HL-60/S4 treated with phorbol 12-myristate 13-acetate at 8.2 ng/mL for 4 days and 3 days (cell line): Measurements from ENCODE around the gene ALG12.

Source experiments
- in situ Hi-C: fragments of 300-500 bp; cut with MboI; formaldehyde crosslinking; loops from 2 replicates; pipeline ENCODE4 v1.15.0; 2022; ENCODE audit warnings: low sequenced_read_pairs

The ALG12 gene

DNA sequence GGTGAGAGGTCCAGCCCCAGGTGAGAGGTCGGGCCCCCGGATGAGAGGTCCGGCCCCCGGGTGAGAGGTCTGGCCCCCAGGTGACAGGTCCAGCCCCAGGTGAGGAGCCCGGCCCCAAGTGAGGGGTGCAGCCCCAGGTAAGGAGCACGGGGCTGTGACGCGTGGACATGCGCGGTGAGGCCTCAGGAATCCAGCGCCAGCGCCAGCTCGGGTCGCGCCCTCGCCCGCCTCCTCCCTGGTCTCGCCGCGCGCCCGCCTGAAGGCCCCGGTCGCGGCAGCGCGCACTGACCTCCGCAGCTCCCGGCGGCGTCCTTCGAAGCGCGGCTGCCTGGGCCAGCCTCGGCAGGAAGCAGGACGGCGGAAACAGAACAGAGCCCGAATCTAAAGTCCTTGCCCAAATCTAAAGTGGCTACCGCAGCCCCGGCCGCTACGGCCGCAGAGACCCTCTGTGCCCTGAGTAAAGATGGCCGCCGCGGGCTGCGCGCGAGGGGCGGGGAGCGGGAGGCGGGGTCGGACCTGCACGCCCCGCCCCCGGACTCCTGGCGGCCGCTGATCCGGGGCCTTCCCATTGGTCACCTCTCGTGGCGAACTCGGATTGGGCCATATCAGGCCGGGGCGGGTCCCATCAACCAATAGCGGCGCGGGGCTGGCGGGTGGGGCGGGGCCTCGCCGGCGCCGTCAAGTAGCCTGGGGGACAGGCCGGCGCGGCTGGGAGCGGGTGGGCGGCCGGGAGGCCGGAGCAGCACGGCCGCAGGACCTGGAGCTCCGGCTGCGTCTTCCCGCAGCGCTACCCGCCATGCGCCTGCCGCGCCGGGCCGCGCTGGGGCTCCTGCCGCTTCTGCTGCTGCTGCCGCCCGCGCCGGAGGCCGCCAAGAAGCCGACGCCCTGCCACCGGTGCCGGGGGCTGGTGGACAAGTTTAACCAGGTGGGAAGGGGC is at the start of gene ALG12, which contains the start of gene CRELD2:
ALG12 (minus strand) TSS at position 465 of the 937 bp plus-strand sequence. CDS start 4,673 bp downstream, outside the sequence.
CRELD2 (plus strand) TSS at position 661 of the 937 bp plus-strand sequence; CDS start at position 797, 136 bp downstream.
- in situ Hi-C loops, result no loop called here

DNA sequence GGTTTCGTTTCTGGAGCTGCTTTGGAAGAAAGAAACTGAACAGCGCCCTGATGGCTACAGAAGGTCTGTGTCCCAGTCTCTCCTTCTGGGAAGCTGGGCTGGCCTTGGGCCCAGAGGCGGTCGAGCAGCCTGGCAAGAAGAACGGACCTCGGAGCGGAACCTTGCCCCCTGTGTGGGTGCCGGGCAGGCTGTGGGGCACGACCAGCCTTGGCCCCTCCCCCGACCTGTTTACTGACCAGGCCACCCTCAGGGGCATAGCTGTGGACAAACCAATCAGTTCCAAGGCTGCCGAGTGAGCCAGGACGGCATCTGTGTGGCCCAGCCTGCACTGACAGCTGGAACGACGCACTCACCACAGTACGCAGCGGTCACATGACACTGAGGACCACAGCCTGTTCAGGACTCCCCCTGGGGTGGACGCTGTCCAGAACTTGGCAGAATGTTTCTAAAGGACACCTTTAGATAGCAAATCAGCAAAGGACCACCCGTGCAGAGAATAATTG is 49.5 kb upstream of the ALG12 start:
- in situ Hi-C loops, result no loop called here

DNA sequence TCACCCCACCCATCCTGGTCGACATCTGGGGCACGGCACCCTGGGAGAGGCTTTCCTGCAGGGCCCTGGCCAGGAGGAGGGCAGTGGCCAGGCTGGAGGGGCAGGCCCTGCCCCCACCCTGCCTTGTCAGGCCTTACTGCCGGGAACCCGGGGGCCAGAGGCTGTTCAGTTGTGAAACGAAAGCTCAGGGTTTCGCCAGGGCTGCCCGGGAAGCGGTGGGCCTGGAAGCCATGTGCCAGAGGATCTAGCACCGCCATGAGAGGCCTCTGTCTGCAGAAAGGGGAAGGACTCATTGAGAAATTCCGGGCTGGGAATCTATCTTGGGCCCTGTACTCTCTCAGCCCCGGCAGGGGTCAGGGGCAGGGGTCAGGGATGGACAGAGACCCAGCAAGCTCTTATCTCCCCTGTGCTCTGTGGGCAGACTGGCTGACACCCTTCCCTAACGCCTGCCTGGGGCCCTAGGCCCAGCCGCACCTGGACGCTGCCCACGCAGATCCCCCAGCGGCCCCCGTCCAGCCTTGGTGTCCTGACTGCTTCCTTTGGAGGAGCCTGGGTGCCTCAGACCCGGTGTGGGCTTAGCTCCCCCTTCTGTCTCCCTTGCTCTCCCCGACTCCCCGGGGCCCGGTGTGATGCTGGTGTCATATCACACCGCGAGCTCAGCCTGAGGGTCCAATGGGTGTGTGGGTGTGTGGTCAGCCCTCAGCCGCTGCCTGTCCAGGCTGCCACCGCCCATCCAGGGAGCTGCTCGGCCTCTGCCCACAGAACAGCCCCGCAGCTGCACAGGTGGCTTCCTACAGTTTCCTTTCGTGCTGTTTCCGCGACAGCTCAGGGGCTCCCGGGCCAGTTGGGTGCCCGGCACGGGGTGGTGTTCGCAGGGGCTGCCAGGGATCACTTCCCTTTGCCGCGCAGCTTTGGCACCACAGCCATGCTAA is 48.8 kb upstream of the ALG12 start:
- in situ Hi-C loops, result no loop called here

GRCh38 chr22:49966041-49966773 is 48.0 kb upstream of the ALG12 start:
- in situ Hi-C loops, result no loop called here

DNA sequence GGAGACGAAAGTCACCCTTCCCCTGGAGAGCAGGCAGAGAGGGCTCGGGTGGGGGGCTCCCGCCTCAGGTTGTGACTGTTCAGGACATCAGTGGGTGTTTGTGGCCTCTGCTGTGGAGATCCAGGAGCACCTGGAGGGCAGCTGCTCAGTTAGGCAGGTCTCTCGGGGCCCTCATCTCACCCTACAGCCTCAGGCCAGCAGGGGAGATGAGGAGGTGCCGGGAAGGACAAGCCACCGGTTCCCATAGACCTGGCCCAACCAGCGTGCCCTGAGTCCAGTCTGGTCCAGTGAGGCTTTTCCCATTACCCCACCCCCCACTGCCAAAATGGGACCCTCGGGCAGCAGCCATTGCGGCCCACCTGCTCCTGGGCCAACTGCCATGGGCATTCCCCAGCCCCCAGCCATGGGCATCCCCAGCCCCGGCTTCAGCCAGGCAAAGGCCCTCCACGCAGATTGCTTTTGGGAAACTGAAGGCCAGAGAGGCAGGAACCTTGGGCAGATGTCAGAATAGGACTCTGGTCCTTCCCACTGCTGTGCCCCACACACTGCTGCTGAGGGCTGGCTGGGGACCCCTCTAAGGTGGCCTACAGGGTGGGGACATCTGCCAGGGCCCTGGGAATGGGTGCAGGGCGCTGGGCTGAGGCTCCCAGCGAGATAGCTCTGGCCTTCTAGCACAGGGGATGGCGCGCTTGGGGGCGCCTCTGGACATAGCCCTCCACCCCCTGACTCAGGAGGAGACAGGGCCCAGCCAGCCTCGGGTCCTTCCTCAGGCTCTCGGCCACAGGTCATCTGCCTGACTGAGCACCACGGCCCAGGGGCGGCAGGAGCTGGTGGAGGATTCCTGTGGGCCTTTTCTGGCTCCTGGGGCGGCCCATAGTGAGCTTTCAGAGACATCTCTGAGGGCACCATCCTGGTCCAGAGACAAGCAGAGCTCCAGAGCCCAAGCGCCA is 47.1 kb upstream of the ALG12 start:
- in situ Hi-C loops, result no loop called here

- in situ Hi-C loops, result no loop called here
Measured at GRCh38 chr22:49964136-49965090, 46.2 kb upstream of the ALG12 start.

- in situ Hi-C loops, result no loop called here
Measured at GRCh38 chr22:49963647-49964026, 45.4 kb upstream of the ALG12 start.

DNA sequence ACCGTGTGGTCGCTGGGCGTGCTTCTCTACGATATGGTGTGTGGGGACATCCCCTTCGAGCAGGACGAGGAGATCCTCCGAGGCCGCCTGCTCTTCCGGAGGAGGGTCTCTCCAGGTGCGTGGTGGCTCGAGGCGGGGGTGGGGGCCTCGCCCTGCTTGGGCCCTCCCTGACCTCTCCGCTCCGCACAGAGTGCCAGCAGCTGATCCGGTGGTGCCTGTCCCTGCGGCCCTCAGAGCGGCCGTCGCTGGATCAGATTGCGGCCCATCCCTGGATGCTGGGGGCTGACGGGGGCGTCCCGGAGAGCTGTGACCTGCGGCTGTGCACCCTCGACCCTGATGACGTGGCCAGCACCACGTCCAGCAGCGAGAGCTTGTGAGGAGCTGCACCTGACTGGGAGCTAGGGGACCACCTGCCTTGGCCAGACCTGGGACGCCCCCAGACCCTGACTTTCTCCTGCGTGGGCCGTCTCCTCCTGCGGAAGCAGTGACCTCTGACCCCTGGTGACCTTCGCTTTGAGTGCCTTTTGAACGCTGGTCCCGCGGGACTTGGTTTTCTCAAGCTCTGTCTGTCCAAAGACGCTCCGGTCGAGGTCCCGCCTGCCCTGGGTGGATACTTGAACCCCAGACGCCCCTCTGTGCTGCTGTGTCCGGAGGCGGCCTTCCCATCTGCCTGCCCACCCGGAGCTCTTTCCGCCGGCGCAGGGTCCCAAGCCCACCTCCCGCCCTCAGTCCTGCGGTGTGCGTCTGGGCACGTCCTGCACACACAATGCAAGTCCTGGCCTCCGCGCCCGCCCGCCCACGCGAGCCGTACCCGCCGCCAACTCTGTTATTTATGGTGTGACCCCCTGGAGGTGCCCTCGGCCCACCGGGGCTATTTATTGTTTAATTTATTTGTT is 44.8 kb upstream of the ALG12 start:
- in situ Hi-C loops, result no loop called here

GRCh38 chr22:49962012-49962750 is 43.9 kb upstream of the ALG12 start:
- in situ Hi-C loops, result no loop called here

GRCh38 chr22:49961601-49962011 is 43.4 kb upstream of the ALG12 start:
- in situ Hi-C loops, result no loop called here

DNA sequence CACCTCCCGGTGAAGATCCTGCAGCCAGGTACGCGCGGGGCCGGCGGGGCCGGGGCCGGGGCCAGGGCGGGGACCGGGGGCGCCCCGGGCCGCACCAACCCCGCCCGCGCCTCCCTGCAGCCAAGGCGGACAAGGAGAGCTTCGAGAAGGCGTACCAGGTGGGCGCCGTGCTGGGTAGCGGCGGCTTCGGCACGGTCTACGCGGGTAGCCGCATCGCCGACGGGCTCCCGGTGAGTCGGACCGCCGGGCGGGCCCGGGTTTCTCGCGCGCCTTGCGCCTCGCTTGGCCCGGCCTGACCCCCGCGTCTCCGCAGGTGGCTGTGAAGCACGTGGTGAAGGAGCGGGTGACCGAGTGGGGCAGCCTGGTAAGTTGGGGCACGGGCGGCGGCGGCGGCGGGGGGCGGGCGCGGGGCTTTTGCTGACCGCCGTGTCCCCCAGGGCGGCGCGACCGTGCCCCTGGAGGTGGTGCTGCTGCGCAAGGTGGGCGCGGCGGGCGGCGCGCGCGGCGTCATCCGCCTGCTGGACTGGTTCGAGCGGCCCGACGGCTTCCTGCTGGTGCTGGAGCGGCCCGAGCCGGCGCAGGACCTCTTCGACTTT is 42.9 kb upstream of the ALG12 start:
- in situ Hi-C loops, result no loop called here

DNA sequence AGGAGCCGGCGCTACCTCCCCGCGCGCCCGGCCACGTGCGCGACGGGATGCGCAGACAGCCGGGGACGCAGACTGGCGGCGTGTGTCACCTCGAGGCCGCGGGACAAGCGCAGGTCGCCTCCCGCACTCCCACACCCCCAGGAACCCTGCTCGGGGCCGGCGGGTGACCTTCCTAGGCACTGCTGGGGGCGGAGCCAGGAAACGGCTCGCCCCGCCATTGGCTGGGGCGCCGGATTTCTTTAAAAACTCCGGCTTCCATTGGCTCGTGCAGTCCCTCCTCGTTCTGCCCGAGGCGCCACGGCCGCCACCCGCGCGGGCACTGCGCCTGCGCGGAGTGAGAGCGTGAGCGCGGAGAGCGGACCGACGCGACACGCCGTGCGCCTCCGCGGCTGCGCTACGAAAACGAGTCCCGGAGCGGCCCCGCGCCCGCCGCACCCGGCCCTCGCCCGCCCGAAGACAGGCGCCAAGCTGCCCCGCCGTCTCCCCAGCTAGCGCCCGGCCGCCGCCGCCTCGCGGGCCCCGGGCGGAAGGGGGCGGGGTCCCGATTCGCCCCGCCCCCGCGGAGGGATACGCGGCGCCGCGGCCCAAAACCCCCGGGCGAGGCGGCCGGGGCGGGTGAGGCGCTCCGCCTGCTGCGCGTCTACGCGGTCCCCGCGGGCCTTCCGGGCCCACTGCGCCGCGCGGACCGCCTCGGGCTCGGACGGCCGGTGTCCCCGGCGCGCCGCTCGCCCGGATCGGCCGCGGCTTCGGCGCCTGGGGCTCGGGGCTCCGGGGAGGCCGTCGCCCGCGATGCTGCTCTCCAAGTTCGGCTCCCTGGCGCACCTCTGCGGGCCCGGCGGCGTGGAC is 42.1 kb upstream of the ALG12 start, which contains the start of gene PIM3:
PIM3 (plus strand) TSS at position 614 of the 846 bp plus-strand sequence; CDS start at position 790, 176 bp downstream.
- in situ Hi-C loops, result no loop called here

- in situ Hi-C loops, result no loop called here
Measured at GRCh38 chr22:49959782-49960158, 41.5 kb upstream of the ALG12 start.

- in situ Hi-C loops, result no loop called here
Measured at GRCh38 chr22:49958931-49959781, 40.9 kb upstream of the ALG12 start.
